ENCODE results near the gene ANKDD1B. TPM values are rescaled to one million over a fixed set of nuclear protein-coding genes. Genes with fewer than 3 reads are reported as not detected.

Gene ANKDD1B
- total and polyA plus RNA-seq, 2 experiments from 2014 or later: 0.15 TPM; not detected in 1

GRCh38 chr5:75663579-75664284 lies 52.5 kb downstream of the ANKDD1B start:
- Histone ChIP-seq H3K9ac (no peak overlapping the region), H3K9me3 (ENCODE audit: low read depth) (no peaks in the 10 kb centered on the region), H3K4me1 (ENCODE audit: insufficient read depth) (no peaks in the 10 kb centered on the region), H3K4me2 (ENCODE audit: unreplicated experiment) (no peak overlapping the region), H4K20me1 (ENCODE audit: insufficient read depth) (no peaks in the 10 kb centered on the region), H3K36me3 (ENCODE audit: low read depth) (no peaks in the 10 kb centered on the region), H3K4me3 (no peak overlapping the region), H3K79me2 (ENCODE audit: insufficient read depth) (no peaks in the 10 kb centered on the region), H3K27me3 (replicated peaks; ENCODE audit: insufficient read depth) (no peaks in the 10 kb centered on the region), H3F3A (ENCODE audit: insufficient read depth) (no peaks in the 10 kb centered on the region), H3K27ac (no peak overlapping the region), H3K9me2 (ENCODE audit: insufficient read depth) (no peaks in the 10 kb centered on the region), H2AFZ (no peak overlapping the region)
- TF ChIP-seq EZH2 (IDR thresholded peaks at IDR 0.05; ENCODE audit: insufficient read depth, poor library complexity, severe bottlenecking): no peak
- TF ChIP-seq EZH2phosphoT487 (IDR thresholded peaks at IDR 0.05; ENCODE audit: insufficient read depth, low read depth): no peak
- in situ Hi-C loops (cut with MboI): no loop called here
- 80 to 85% methylated on average over 12 of the region's 12 CpGs for WGBS, 2 experiments (ENCODE audit: low coverage in 1 of 2, low lambda C conversion rate in 2 of 2, missing lambda C conversion rate in 2 of 2)
- DNase-seq: no peak

GRCh38 chr5:75664979-75665378 lies 53.7 kb downstream of the ANKDD1B start:
- Histone ChIP-seq H3K4me2 (ENCODE audit: unreplicated experiment) (no peak overlapping the region), H3K4me1 (ENCODE audit: insufficient read depth) (no peaks in the 10 kb centered on the region), H3F3A (ENCODE audit: insufficient read depth) (no peaks in the 10 kb centered on the region), H3K9ac (no peak overlapping the region), H3K27ac (no peak overlapping the region), H3K36me3 (ENCODE audit: low read depth) (no peaks in the 10 kb centered on the region), H3K27me3 (replicated peaks; ENCODE audit: insufficient read depth) (no peaks in the 10 kb centered on the region), H2AFZ (no peak overlapping the region), H4K20me1 (ENCODE audit: insufficient read depth) (no peaks in the 10 kb centered on the region), H3K4me3 (no peak overlapping the region), H3K9me2 (ENCODE audit: insufficient read depth) (no peaks in the 10 kb centered on the region), H3K9me3 (ENCODE audit: low read depth) (no peaks in the 10 kb centered on the region), H3K79me2 (ENCODE audit: insufficient read depth) (no peaks in the 10 kb centered on the region)
- in situ Hi-C loops (cut with MboI): no loop called here
- DNase-seq: no peak
- WGBS, 2 experiments (ENCODE audit: low coverage in 1 of 2, low lambda C conversion rate in 2 of 2, missing lambda C conversion rate in 2 of 2): 83 to 89% methylated on average over 2 of the region's 2 CpGs
- TF ChIP-seq EZH2phosphoT487 (IDR thresholded peaks at IDR 0.05; ENCODE audit: insufficient read depth, low read depth) (no peak), EZH2 (IDR thresholded peaks at IDR 0.05; ENCODE audit: insufficient read depth, poor library complexity, severe bottlenecking) (no peak)

GRCh38 chr5:75666801-75667200 lies 55.5 kb downstream of the ANKDD1B start:
- Histone ChIP-seq H4K20me1 (ENCODE audit: insufficient read depth) (no peaks in the 10 kb centered on the region), H3K36me3 (ENCODE audit: low read depth) (no peaks in the 10 kb centered on the region), H3K9me2 (ENCODE audit: insufficient read depth) (no peaks in the 10 kb centered on the region), H3K4me2 (ENCODE audit: unreplicated experiment) (no peak overlapping the region), H3K4me1 (ENCODE audit: insufficient read depth) (no peaks in the 10 kb centered on the region), H3K9me3 (ENCODE audit: low read depth) (no peaks in the 10 kb centered on the region), H2AFZ (no peak overlapping the region), H3K79me2 (ENCODE audit: insufficient read depth) (no peaks in the 10 kb centered on the region), H3F3A (ENCODE audit: insufficient read depth) (no peaks in the 10 kb centered on the region), H3K9ac (no peak overlapping the region), H3K27me3 (replicated peaks; ENCODE audit: insufficient read depth) (no peaks in the 10 kb centered on the region), H3K27ac (no peak overlapping the region), H3K4me3 (no peak overlapping the region)
- no peak for DNase-seq
- in situ Hi-C loops (cut with MboI): no loop called here
- WGBS, 2 experiments (ENCODE audit: low coverage in 1 of 2, low lambda C conversion rate in 2 of 2, missing lambda C conversion rate in 2 of 2): 79 to 86% methylated on average over 6 of the region's 6 CpGs
- TF ChIP-seq EZH2phosphoT487 (IDR thresholded peaks at IDR 0.05; ENCODE audit: insufficient read depth, low read depth) (no peak), EZH2 (IDR thresholded peaks at IDR 0.05; ENCODE audit: insufficient read depth, poor library complexity, severe bottlenecking) (no peak)

- no peak overlapping the region for H3K27ac ChIP-seq
- H3K9ac ChIP-seq: no peak overlapping the region
- H3K36me3 ChIP-seq (ENCODE audit: low read depth): no peaks in the 10 kb centered on the region
- no peak overlapping the region for H3K4me3 ChIP-seq
- no peak overlapping the region for H2AFZ ChIP-seq
- TF ChIP-seq EZH2 (IDR thresholded peaks at IDR 0.05; ENCODE audit: insufficient read depth, poor library complexity, severe bottlenecking) (no peak), EZH2phosphoT487 (IDR thresholded peaks at IDR 0.05; ENCODE audit: insufficient read depth, low read depth) (no peak)
- H3K27me3 ChIP-seq (replicated peaks; ENCODE audit: insufficient read depth): no peaks in the 10 kb centered on the region
- peak; percentile 7 for DNase-seq
- H4K20me1 ChIP-seq (ENCODE audit: insufficient read depth): no peaks in the 10 kb centered on the region
- no peaks in the 10 kb centered on the region for H3K9me3 ChIP-seq (ENCODE audit: low read depth)
- 18 to 47% methylated on average over 2 of the region's 2 CpGs for WGBS, 2 experiments (ENCODE audit: low coverage in 1 of 2, low lambda C conversion rate in 2 of 2, missing lambda C conversion rate in 2 of 2)
- no peaks in the 10 kb centered on the region for H3K4me1 ChIP-seq (ENCODE audit: insufficient read depth)
- H3K4me2 ChIP-seq (ENCODE audit: unreplicated experiment): no peak overlapping the region
- H3K79me2 ChIP-seq (ENCODE audit: insufficient read depth): no peaks in the 10 kb centered on the region
- in situ Hi-C loops (cut with MboI): no loop called here
- no peaks in the 10 kb centered on the region for H3K9me2 ChIP-seq (ENCODE audit: insufficient read depth)
- H3F3A ChIP-seq (ENCODE audit: insufficient read depth): no peaks in the 10 kb centered on the region
These were observed 56.3 kb downstream of the ANKDD1B start for GRCh38 chr5:75667586-75667985.

Data from GM23248 (cell line).